ENCODE measurements around the gene EFCAB6.

DNA sequence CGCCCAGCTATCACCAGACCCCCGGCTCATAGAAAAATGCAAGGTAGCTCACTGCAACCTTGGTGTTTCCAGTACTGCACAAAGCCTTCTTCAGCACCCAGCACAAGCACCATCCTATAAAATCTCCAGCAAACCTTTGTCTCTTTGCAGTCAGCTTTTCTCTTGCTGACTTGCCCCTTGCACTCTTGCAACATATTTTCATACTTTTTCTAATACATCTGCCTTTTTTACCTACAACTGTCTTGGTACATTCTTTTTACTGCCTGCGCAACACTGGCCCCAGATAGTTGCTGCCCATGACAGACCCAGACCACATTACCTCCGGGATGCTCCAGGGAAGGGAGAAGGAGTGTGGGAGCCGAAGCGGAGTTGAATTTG is 257.9 kb downstream of the EFCAB6 start:
- no peak for TF ChIP-seq YY1 (IDR thresholded peaks at IDR 0.05; ENCODE audit: low read depth)
- no peak for TF ChIP-seq ZBTB7A (IDR thresholded peaks at IDR 0.05; ENCODE audit: low read depth)
- TF ChIP-seq, protein P1, sequence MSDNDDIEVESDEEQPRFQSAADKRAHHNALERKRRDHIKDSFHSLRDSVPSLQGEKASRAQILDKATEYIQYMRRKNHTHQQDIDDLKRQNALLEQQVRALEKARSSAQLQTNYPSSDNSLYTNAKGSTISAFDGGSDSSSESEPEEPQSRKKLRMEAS (IDR thresholded peaks at IDR 0.05), result no peak
- no peak for TF ChIP-seq RAD21 (IDR thresholded peaks at IDR 0.05; ENCODE audit: low read depth)
- TF ChIP-seq, protein P2, sequence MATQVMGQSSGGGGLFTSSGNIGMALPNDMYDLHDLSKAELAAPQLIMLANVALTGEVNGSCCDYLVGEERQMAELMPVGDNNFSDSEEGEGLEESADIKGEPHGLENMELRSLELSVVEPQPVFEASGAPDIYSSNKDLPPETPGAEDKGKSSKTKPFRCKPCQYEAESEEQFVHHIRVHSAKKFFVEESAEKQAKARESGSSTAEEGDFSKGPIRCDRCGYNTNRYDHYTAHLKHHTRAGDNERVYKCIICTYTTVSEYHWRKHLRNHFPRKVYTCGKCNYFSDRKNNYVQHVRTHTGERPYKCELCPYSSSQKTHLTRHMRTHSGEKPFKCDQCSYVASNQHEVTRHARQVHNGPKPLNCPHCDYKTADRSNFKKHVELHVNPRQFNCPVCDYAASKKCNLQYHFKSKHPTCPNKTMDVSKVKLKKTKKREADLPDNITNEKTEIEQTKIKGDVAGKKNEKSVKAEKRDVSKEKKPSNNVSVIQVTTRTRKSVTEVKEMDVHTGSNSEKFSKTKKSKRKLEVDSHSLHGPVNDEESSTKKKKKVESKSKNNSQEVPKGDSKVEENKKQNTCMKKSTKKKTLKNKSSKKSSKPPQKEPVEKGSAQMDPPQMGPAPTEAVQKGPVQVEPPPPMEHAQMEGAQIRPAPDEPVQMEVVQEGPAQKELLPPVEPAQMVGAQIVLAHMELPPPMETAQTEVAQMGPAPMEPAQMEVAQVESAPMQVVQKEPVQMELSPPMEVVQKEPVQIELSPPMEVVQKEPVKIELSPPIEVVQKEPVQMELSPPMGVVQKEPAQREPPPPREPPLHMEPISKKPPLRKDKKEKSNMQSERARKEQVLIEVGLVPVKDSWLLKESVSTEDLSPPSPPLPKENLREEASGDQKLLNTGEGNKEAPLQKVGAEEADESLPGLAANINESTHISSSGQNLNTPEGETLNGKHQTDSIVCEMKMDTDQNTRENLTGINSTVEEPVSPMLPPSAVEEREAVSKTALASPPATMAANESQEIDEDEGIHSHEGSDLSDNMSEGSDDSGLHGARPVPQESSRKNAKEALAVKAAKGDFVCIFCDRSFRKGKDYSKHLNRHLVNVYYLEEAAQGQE (IDR thresholded peaks at IDR 0.05; ENCODE audit: low read depth), result no peak
- TF ChIP-seq TCF12 (IDR thresholded peaks at IDR 0.05; ENCODE audit: low read depth), result no peak
- no peak for TF ChIP-seq TAF1 (IDR thresholded peaks at IDR 0.05; ENCODE audit: low read depth)

Data from Ishikawa (cell line).